Measurements from ENCODE around the gene POLD4.

DNA sequence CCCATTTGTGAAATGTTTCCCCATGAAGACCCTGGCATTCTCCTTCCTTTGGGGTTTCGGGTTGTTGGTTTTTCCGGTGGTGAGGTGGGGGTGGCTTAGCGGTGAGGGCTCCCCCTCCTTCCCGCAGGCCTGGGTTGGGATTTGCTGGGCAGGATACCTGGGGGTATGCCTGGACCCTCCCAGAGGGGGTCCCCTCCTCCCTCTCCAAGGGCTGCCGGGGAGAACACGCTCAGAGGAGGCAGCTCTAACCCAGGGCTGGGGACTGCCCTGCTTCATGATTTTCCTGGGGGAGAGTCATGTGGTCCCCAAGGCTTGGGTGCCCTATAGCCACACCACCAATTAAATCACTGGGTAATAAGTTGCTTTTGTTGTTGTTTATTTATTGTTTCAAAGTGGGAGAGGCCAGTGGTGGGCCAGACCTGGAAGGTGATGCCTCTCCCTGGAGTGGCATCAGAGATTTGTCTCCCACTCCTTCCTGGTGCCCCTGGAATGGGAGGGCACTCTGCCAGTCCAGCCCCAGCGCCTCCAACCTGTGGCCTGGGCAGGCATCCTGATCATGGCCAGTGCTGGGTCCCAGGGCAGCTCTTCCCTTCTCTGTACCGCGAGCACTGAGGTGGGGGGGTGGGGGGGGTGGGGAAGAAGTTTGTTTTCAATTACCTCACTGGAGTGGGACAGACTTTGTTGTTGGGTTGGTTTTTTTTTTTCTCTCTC lies 21.4 kb upstream of the POLD4 start:
- no peak for TF ChIP-seq EZH2 (IDR thresholded peaks at IDR 0.05; ENCODE audit: low read length, missing control alignments)
- TF ChIP-seq, protein P1, sequence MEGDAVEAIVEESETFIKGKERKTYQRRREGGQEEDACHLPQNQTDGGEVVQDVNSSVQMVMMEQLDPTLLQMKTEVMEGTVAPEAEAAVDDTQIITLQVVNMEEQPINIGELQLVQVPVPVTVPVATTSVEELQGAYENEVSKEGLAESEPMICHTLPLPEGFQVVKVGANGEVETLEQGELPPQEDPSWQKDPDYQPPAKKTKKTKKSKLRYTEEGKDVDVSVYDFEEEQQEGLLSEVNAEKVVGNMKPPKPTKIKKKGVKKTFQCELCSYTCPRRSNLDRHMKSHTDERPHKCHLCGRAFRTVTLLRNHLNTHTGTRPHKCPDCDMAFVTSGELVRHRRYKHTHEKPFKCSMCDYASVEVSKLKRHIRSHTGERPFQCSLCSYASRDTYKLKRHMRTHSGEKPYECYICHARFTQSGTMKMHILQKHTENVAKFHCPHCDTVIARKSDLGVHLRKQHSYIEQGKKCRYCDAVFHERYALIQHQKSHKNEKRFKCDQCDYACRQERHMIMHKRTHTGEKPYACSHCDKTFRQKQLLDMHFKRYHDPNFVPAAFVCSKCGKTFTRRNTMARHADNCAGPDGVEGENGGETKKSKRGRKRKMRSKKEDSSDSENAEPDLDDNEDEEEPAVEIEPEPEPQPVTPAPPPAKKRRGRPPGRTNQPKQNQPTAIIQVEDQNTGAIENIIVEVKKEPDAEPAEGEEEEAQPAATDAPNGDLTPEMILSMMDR (conservative IDR thresholded peaks at IDR 0.05 in 1 of 2, IDR thresholded peaks at IDR 0.05 in 1 of 2; ENCODE audit: low read depth in 1 of 2, low read length in 2 of 2), result no peak
